Measurements from ENCODE around the gene PTGES2. TPM values are rescaled to one million over a fixed set of nuclear protein-coding genes. Genes with fewer than 3 reads are reported as not detected.

Gene PTGES2
- total RNA-seq, 1 donor from 2014 or later = 89.8 TPM

- Mint-ChIP-seq H3K9me3 (no peaks in the 10 kb centered on the region), H3K27me3 (no peaks in the 10 kb centered on the region), H3K4me3 (peak overlapping the region; percentile 83), H3K27ac (peak overlapping the region; percentile 91), H3K36me3 (ENCODE audit: low read depth) (peaks cover 24% of the 10 kb centered on the region), H3K4me1 (peaks cover 23% of the 10 kb centered on the region)
- intact Hi-C loops (cut with micrococcal nuclease) = loop anchor here (2.0 kb wide), 1 partner anchor 161 kb away; the partner anchor contains the start of genes COQ4 and TRUB2
- DNase-seq = no peak
These were observed 33.8 kb upstream of the PTGES2 start for GRCh38 chr9:128161215-128161902.

- H3K9me3 Mint-ChIP-seq = no peaks in the 10 kb centered on the region
- H3K27me3 Mint-ChIP-seq = no peaks in the 10 kb centered on the region
- H3K36me3 Mint-ChIP-seq (ENCODE audit: low read depth) = peaks cover 18% of the 10 kb centered on the region
- H3K27ac Mint-ChIP-seq = peak overlapping the region; percentile 91
- peaks cover 23% of the 10 kb centered on the region for H3K4me1 Mint-ChIP-seq
- intact Hi-C loops (cut with micrococcal nuclease) = loop anchor here (1.0 to 2.0 kb wide), 3 partner anchors 32 to 211 kb away; partner anchors contain the start of genes COQ4, TRUB2 and URM1
- peak; percentile 81 for DNase-seq
- H3K4me3 Mint-ChIP-seq = peak overlapping the region; percentile 83
These were observed 33.1 kb upstream of the PTGES2 start for GRCh38 chr9:128160603-128160987.

GRCh38 chr9:128159784-128160602, 32.5 kb upstream of the PTGES2 start, which contains the start of gene BBLN:
TSS of gene BBLN (plus strand) at chr9:128160265. CDS start at chr9:128160408, 143 bp downstream.
- peak within 1 kb of the TSS; percentile 91 for H3K27ac Mint-ChIP-seq
- no peaks in the 10 kb centered on the region for H3K27me3 Mint-ChIP-seq
- peak within 1 kb of the TSS; percentile 83 for H3K4me3 Mint-ChIP-seq
- peak; percentile 98 for DNase-seq
- intact Hi-C loops (cut with micrococcal nuclease) = loop anchor here (1.0 to 2.0 kb wide), 3 partner anchors 32 to 211 kb away; partner anchors contain the start of genes COQ4, TRUB2 and URM1
- peaks cover 17% of the 10 kb centered on the region for H3K36me3 Mint-ChIP-seq (ENCODE audit: low read depth)
- peaks cover 23% of the 10 kb centered on the region for H3K4me1 Mint-ChIP-seq
- H3K9me3 Mint-ChIP-seq = no peaks in the 10 kb centered on the region

GRCh38 chr9:128159522-128159783, 31.9 kb upstream of the PTGES2 start:
- peak; percentile 91 for DNase-seq
- H3K9me3 Mint-ChIP-seq = no peaks in the 10 kb centered on the region
- no peaks in the 10 kb centered on the region for H3K27me3 Mint-ChIP-seq
- peaks cover 16% of the 10 kb centered on the region for H3K36me3 Mint-ChIP-seq (ENCODE audit: low read depth)
- H3K4me1 Mint-ChIP-seq = peaks cover 23% of the 10 kb centered on the region
- H3K27ac Mint-ChIP-seq = peak overlapping the region; percentile 91
- peak overlapping the region; percentile 83 for H3K4me3 Mint-ChIP-seq
- intact Hi-C loops (cut with micrococcal nuclease) = no loop called here

- H3K9me3 Mint-ChIP-seq = no peaks in the 10 kb centered on the region
- DNase-seq = no peak
- no peak overlapping the region for H3K27ac Mint-ChIP-seq
- H3K4me3 Mint-ChIP-seq = no peak overlapping the region
- H3K27me3 Mint-ChIP-seq = no peaks in the 10 kb centered on the region
- peaks cover 7% of the 10 kb centered on the region for H3K4me1 Mint-ChIP-seq
- no peaks in the 10 kb centered on the region for H3K36me3 Mint-ChIP-seq (ENCODE audit: low read depth)
- intact Hi-C loops (cut with micrococcal nuclease) = no loop called here
These were observed 28.4 kb upstream of the PTGES2 start for GRCh38 chr9:128155736-128156500.

- no peak for DNase-seq
- Mint-ChIP-seq H3K9me3 (no peaks in the 10 kb centered on the region), H3K4me1 (peaks cover 3% of the 10 kb centered on the region), H3K4me3 (no peak overlapping the region), H3K27me3 (no peaks in the 10 kb centered on the region), H3K36me3 (ENCODE audit: low read depth) (no peaks in the 10 kb centered on the region), H3K27ac (no peak overlapping the region)
- intact Hi-C loops (cut with micrococcal nuclease) = no loop called here
These were observed 26.6 kb upstream of the PTGES2 start for GRCh38 chr9:128153947-128154695.

- Mint-ChIP-seq H3K36me3 (ENCODE audit: low read depth) (no peaks in the 10 kb centered on the region), H3K27me3 (no peaks in the 10 kb centered on the region), H3K4me3 (no peak overlapping the region), H3K27ac (no peak overlapping the region), H3K9me3 (no peaks in the 10 kb centered on the region), H3K4me1 (peaks cover 3% of the 10 kb centered on the region)
- intact Hi-C loops (cut with micrococcal nuclease) = no loop called here
- DNase-seq = no peak
These were observed 25.8 kb upstream of the PTGES2 start for GRCh38 chr9:128153060-128153946.

- H3K27me3 Mint-ChIP-seq = no peaks in the 10 kb centered on the region
- peaks cover 3% of the 10 kb centered on the region for H3K4me1 Mint-ChIP-seq
- no peaks in the 10 kb centered on the region for H3K36me3 Mint-ChIP-seq (ENCODE audit: low read depth)
- H3K27ac Mint-ChIP-seq = no peak overlapping the region
- H3K9me3 Mint-ChIP-seq = no peaks in the 10 kb centered on the region
- DNase-seq = no peak
- no peak overlapping the region for H3K4me3 Mint-ChIP-seq
- intact Hi-C loops (cut with micrococcal nuclease) = no loop called here
These were observed 24.9 kb upstream of the PTGES2 start for GRCh38 chr9:128152133-128153059.

GRCh38 chr9:128151309-128152132, 24.0 kb upstream of the PTGES2 start:
- Mint-ChIP-seq H3K9me3 (no peaks in the 10 kb centered on the region), H3K27ac (no peak overlapping the region), H3K27me3 (no peaks in the 10 kb centered on the region), H3K36me3 (ENCODE audit: low read depth) (no peaks in the 10 kb centered on the region), H3K4me3 (no peak overlapping the region), H3K4me1 (peaks cover 3% of the 10 kb centered on the region)
- intact Hi-C loops (cut with micrococcal nuclease) = no loop called here
- no peak for DNase-seq

GRCh38 chr9:128150594-128151308, 23.2 kb upstream of the PTGES2 start:
- H3K27me3 Mint-ChIP-seq = no peaks in the 10 kb centered on the region

More at GRCh38 chr9:128150594-128151308, 23.2 kb upstream of the PTGES2 start:
- peak; percentile 70 for DNase-seq
- no peak overlapping the region for H3K4me3 Mint-ChIP-seq
- H3K27ac Mint-ChIP-seq = no peak overlapping the region
- H3K9me3 Mint-ChIP-seq = no peaks in the 10 kb centered on the region
- H3K36me3 Mint-ChIP-seq (ENCODE audit: low read depth) = no peaks in the 10 kb centered on the region
- intact Hi-C loops (cut with micrococcal nuclease) = no loop called here
- peaks cover 3% of the 10 kb centered on the region for H3K4me1 Mint-ChIP-seq

Data from activated CD4-positive, alpha-beta T cell treated with anti-CD3 and anti-CD28 coated beads, Interleukin-2, amount 10 ng/mL, durations not matched to agents 24 days and 14 days (primary cell).